Measurements from ENCODE around the gene FAS.

FAS gene

DNA sequence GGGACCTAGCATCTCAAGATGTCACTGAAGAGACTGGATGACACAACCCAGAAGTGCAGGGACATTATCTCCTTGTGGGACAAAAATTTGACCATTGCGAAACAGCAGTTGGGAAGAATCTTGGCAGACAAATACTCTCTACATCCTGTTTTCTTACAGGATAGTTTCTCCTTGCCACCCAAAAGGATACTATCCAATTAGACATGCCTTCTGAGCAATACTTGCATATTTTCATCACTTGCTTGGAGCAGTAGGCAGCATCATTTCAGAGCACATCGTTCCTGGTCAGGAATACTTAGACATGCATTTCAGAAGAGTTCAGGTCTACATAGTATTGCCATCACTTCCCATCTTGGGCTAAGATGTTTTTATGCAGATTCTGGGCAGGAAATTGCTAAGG lies 56.8 kb downstream of the FAS start:
- DNase-seq = peak; percentile 16

DNA sequence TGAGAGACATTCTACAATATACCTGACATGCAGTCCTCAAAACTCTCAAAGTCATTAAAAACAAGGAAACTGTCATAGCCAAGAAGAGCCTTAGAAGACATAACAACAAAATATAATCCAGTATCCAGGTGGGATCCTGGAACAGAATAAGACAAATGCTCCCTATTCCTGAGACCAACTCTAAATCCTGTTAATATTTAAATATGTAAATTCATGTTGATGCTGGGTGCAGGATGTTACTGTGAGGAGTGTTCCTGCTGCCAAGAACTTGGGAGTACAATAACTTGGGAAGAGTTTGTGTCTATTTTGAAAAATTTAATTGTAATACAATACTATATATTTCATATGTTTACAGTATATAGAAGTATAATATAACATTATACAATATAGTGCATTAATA lies 61.0 kb downstream of the FAS start:
- no peak for DNase-seq

DNA sequence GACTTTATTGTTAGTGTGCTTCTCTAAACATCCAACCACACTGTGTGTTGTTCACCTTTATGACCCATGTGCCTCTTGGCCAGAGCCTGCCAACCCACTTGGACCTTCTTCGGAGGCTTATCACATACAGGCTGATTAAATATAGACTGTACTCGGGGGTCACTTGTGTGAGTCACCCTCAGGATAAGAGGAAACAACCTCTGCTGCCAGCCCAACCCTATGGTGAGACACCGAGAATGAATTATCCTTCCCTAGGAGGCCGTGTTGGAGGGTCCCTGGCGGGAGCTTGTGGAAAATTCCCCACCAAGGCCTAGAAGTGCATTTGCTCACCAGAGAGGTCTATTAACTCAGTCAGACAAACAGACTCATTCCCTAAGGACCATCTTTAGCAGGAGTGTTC lies 63.0 kb downstream of the FAS start:
- no peak for DNase-seq

DNA sequence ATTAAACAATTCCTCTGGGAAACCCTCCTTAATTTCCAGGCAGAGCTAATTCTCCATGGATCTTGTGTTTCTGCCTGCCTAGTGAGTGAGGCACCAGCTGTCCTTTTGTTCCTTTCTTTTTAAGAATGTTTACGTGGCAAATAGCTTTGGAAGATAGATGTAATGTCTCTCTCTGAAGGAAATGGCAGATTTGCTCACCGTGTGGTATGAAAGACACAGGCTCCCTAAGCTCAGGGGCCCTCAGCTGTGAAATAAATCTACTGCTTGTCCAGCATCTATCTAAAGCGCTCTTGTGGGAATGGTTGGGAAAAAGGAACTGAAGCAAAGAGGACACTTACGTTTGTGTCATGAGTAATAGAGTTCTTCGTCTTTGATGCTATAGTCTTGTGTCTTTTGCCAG lies 64.6 kb downstream of the FAS start:
- DNase-seq = peak; percentile 23

DNA sequence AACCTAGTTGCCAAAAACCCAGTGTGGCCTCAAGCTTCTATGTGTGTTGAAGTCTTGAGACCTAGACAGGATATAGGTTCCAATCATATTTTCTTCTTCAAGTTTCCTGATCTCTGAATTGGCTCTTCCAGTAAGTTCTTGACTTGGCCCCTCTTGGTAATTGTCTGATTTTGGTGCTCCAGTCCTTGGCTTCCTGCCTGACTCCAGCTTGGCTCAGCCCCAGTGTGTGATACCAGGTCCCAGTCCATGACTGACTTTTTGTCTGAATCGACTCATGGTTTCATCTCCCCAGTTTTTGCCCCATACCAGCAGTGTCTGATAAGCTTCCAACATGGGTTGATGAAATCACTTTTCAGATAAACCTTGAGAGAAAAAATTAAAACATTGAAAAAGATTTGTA lies 72.3 kb downstream of the FAS start:
- peak; percentile 61 for DNase-seq

DNA sequence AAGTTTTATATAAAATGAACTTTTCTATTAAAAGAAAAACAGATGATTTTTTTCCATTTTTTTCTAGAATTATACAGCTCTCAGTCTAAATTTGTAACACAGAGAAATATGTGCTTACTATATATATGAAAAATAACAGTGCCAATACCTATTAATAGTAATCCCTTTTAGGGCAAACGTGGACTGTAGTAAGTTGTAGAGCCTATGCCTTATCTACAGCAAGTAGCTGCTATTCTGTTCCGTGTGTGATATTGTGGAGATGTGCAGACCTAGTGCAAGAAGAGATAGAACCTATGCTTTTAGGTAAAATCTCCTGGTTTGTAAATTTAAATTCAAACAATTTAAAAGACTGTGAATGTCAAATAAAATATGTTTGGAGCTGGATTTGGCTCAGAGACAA lies 72.9 kb downstream of the FAS start:
- no peak for DNase-seq

DNA sequence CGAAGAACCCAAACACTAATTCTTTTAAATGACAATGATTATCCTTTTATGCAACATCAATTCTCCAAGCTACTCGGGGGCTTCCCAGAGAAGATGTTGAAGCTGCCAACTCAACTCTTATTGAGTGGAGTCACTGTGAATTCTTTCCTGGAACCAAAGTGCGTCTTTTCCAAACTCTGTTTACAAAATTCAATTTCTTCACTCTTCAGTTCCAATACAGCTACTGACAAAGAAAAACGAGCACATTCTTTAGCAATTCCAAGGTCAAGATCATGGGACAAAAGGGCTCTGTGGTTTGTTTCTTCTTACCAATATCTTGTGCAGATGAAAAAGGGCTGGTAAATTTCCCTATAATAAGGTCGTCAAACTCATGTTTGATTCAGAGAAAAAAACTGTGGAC lies 74.2 kb downstream of the FAS start:
- no peak for DNase-seq
